ENCODE measurements around the gene BOLA3.
"Not testable (repeated sequence)": the region's sequence is repeated elsewhere in the genome, so short reads cannot be mapped to it uniquely, and the experiment has no call there.

Gene BOLA3

GRCh38 chr2:74089816-74090745, 57.6 kb downstream of the BOLA3 start:
- DNase-seq (ENCODE audit: low read depth): no peak
- no peaks in the 10 kb centered on the region for H3K9me3 ChIP-seq (ENCODE audit: control insufficient read depth, low read length)
- H3K36me3 ChIP-seq (ENCODE audit: control insufficient read depth, insufficient read depth, low read length, severe bottlenecking): peaks cover 39% of the 10 kb centered on the region
- no peak overlapping the region for H3K9ac ChIP-seq (ENCODE audit: low read length)
- H3K27me3 ChIP-seq (replicated peaks; ENCODE audit: control insufficient read depth, insufficient read depth, low read length): no peaks in the 10 kb centered on the region
- H3K4me1 ChIP-seq (ENCODE audit: control insufficient read depth, insufficient read depth, low read length): no peaks in the 10 kb centered on the region
- H3K4me3 ChIP-seq (ENCODE audit: low read length): no peak overlapping the region

GRCh38 chr2:74088676-74089075, 59.0 kb downstream of the BOLA3 start:
- H3K36me3 ChIP-seq (ENCODE audit: control insufficient read depth, insufficient read depth, low read length, severe bottlenecking): peaks cover 29% of the 10 kb centered on the region

GRCh38 chr2:74087696-74088095, 60.0 kb downstream of the BOLA3 start:
- H3K4me1 ChIP-seq (ENCODE audit: control insufficient read depth, insufficient read depth, low read length): no peaks in the 10 kb centered on the region
- H3K36me3 ChIP-seq (ENCODE audit: control insufficient read depth, insufficient read depth, low read length, severe bottlenecking): peaks cover 23% of the 10 kb centered on the region
- no peak for DNase-seq (ENCODE audit: low read depth)
- no peak overlapping the region for H3K4me3 ChIP-seq (ENCODE audit: low read length)
- no peak overlapping the region for H3K9ac ChIP-seq (ENCODE audit: low read length)
- no peaks in the 10 kb centered on the region for H3K27me3 ChIP-seq (replicated peaks; ENCODE audit: control insufficient read depth, insufficient read depth, low read length)
- no peaks in the 10 kb centered on the region for H3K9me3 ChIP-seq (ENCODE audit: control insufficient read depth, low read length)

More at GRCh38 chr2:74088676-74089075, 59.0 kb downstream of the BOLA3 start:
- not testable (repeated sequence) for H3K4me1 ChIP-seq (ENCODE audit: control insufficient read depth, insufficient read depth, low read length); H3K4me3 ChIP-seq (ENCODE audit: low read length); DNase-seq (ENCODE audit: low read depth); H3K9ac ChIP-seq (ENCODE audit: low read length); H3K9me3 ChIP-seq (ENCODE audit: control insufficient read depth, low read length); H3K27me3 ChIP-seq (replicated peaks; ENCODE audit: control insufficient read depth, insufficient read depth, low read length)

GRCh38 chr2:74086021-74086420, 61.7 kb downstream of the BOLA3 start:
- Histone ChIP-seq H3K9ac (ENCODE audit: low read length) (no peak overlapping the region), H3K4me1 (ENCODE audit: control insufficient read depth, insufficient read depth, low read length) (peaks cover 3% of the 10 kb centered on the region), H3K36me3 (ENCODE audit: control insufficient read depth, insufficient read depth, low read length, severe bottlenecking) (peaks cover 14% of the 10 kb centered on the region), H3K9me3 (ENCODE audit: control insufficient read depth, low read length) (no peaks in the 10 kb centered on the region), H3K4me3 (ENCODE audit: low read length) (no peak overlapping the region), H3K27me3 (replicated peaks; ENCODE audit: control insufficient read depth, insufficient read depth, low read length) (no peaks in the 10 kb centered on the region)
- DNase-seq (ENCODE audit: low read depth): no peak

Data from adipocyte (in vitro differentiated cells).